HepG2 (cell line): ENCODE data around the gene DMPK. TPM values are rescaled to one million over a fixed set of nuclear protein-coding genes. Genes with fewer than 3 reads are reported as not detected.

ENCODE experiments used
- CBX5 ChIP-seq: sonication (generic); formaldehyde crosslinking; IDR thresholded peaks from 2 replicates; pipeline ENCODE4 v1.4.0; 2020; ENCODE audit warnings: missing genetic modification reagents, borderline replicate concordance
- GLI4 ChIP-seq: sonication (generic); formaldehyde crosslinking; IDR thresholded peaks from 2 replicates; pipeline ENCODE4 v1.5.1; 2020; ENCODE audit warnings: missing genetic modification reagents, mild to moderate bottlenecking, moderate library complexity, borderline replicate concordance
- HDAC1 ChIP-seq: sonication (generic); formaldehyde crosslinking; IDR thresholded peaks from 2 replicates; pipeline ENCODE4 v1.5.1; 2020; ENCODE audit warnings: mild to moderate bottlenecking, missing genetic modification reagents
- KDM5A ChIP-seq: fragments of 200-600 bp; sonication (generic); IDR thresholded peaks from 2 replicates; pipeline ENCODE4 v1.7.0; 2018; ENCODE audit warnings: antibody characterized with exemption, mild to moderate bottlenecking, low read length, borderline replicate concordance
- NBN ChIP-seq: fragments of 450-650 bp; conservative IDR thresholded peaks from 2 replicates; pipeline ENCODE4 v1.6.1; 2017
- NPAS2 ChIP-seq: sonication (generic); formaldehyde crosslinking; IDR thresholded peaks from 2 replicates; pipeline ENCODE4 v1.8.0; 2022; ENCODE audit warnings: mild to moderate bottlenecking, missing genetic modification reagents, borderline replicate concordance
- RORA ChIP-seq: sonication (generic); formaldehyde crosslinking; IDR thresholded peaks from 2 replicates; pipeline ENCODE4 v1.5.0; 2020; ENCODE audit warnings: mild to moderate bottlenecking, missing genetic modification reagents, moderate library complexity
- SAFB2 ChIP-seq: sonication (generic); formaldehyde crosslinking; IDR thresholded peaks from 2 replicates; pipeline ENCODE4 v1.5.1; 2020; ENCODE audit warnings: missing genetic modification reagents, low read depth, mild to moderate bottlenecking, borderline replicate concordance
- ZNF510 ChIP-seq: sonication (generic); formaldehyde crosslinking; IDR thresholded peaks from 2 replicates; pipeline ENCODE4 v1.4.0; 2020; ENCODE audit warnings: low read depth, mild to moderate bottlenecking, missing genetic modification reagents
- ZNF674 ChIP-seq: sonication (generic); formaldehyde crosslinking; IDR thresholded peaks from 2 replicates; pipeline ENCODE4 v1.5.0; 2020; ENCODE audit warnings: low read depth, mild to moderate bottlenecking, missing genetic modification reagents
- ZNF782 ChIP-seq: sonication (generic); formaldehyde crosslinking; IDR thresholded peaks from 2 replicates; pipeline ENCODE4 v1.4.0; 2020; ENCODE audit warnings: missing genetic modification reagents, mild to moderate bottlenecking, borderline replicate concordance
- ZNF816 ChIP-seq: sonication (generic); formaldehyde crosslinking; IDR thresholded peaks from 2 replicates; pipeline ENCODE4 v1.8.0; 2022; ENCODE audit warnings: missing genetic modification reagents, mild to moderate bottlenecking, borderline replicate concordance
- ZNF879 ChIP-seq: sonication (generic); formaldehyde crosslinking; IDR thresholded peaks from 2 replicates; pipeline ENCODE4 v1.8.1; 2023; ENCODE audit warnings: missing genetic modification reagents
- polyA plus RNA-seq, 8 experiments: library from polyadenylated mRNA; depleted of rRNA in 3 of 8; stranded (reverse) in 7 of 8; unstranded in 1 of 8; fragments of >200 nt; fragmentation: Illumina TruSeq in 4 of 8; extraction: Trizol in 4 of 8; gene quantifications; 2 replicates each; pipeline versions ENCODE4 v1.2.1 to v1.2.3, GENCODE V29; 2011 to 2016; ENCODE audit warnings: low read depth in 4 of 8, missing spikeins in 1 of 8, mixed read lengths in 1 of 8; ENCODE audit not compliant: insufficient read depth in 1 of 8
- total RNA-seq, 5 experiments: library from RNA; depleted of rRNA; stranded (reverse); fragments of >200 nt; fragmentation: Illumina TruSeq; extraction: Trizol; gene quantifications; 2 replicates each; pipeline ENCODE4 v1.2.3, GENCODE V29; 2016; ENCODE audit warnings: low read depth in 1 of 5
- TF ChIP-seq, protein P1 (sequence below): sonication (generic); formaldehyde crosslinking; IDR thresholded peaks from 2 replicates; pipeline ENCODE4 v1.4.0; 2020; ENCODE audit warnings: mild to moderate bottlenecking, missing genetic modification reagents
- TF ChIP-seq, protein P2 (sequence below): sonication (generic); formaldehyde crosslinking; IDR thresholded peaks from 2 replicates; pipeline ENCODE4 v1.4.0; 2020; ENCODE audit warnings: mild to moderate bottlenecking, missing genetic modification reagents
- TF ChIP-seq, protein P3 (sequence below): sonication (generic); formaldehyde crosslinking; IDR thresholded peaks from 2 replicates; pipeline ENCODE4 v1.5.1; 2020; ENCODE audit warnings: mild to moderate bottlenecking, missing genetic modification reagents, moderate library complexity
- TF ChIP-seq, protein P4 (sequence below): sonication (generic); formaldehyde crosslinking; IDR thresholded peaks from 2 replicates; pipeline ENCODE4 v1.8.0; 2022; ENCODE audit warnings: mild to moderate bottlenecking, missing genetic modification reagents, moderate library complexity

Gene DMPK
- total and polyA plus RNA-seq, 2 of the 13 experiments (the other 11 are each of a cell fraction or from before 2014, with no cell fraction given) = 5.3 to 8.8 TPM

DNA sequence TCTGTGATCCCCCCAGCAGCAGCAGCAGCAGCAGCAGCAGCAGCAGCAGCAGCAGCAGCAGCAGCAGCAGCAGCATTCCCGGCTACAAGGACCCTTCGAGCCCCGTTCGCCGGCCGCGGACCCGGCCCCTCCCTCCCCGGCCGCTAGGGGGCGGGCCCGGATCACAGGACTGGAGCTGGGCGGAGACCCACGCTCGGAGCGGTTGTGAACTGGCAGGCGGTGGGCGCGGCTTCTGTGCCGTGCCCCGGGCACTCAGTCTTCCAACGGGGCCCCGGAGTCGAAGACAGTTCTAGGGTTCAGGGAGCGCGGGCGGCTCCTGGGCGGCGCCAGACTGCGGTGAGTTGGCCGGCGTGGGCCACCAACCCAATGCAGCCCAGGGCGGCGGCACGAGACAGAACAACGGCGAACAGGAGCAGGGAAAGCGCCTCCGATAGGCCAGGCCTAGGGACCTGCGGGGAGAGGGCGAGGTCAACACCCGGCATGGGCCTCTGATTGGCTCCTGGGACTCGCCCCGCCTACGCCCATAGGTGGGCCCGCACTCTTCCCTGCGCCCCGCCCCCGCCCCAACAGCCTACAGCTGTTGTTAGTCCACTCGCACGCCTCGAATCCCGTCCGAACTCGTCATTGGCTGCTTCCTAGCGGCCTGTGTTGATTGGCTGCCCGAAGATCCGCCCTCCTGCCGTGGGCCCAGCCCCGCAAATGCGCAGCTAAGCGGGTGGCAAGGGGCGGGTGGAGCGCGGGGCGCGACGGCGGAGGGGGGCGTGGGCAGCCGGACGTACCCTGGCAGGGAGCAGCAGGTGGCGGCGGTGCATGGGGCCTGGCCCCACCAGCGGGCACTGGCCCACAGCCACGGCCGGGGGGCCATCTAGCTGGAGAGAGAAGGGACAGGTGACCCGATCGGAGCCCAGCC is 11.8 kb downstream of the DMPK start (continued):
- TF ChIP-seq ZNF510 (CRISPR knock-in tag) (0 out of 2 replicates have a peak, but pooled peaks have one; percentile 90), ZNF782 (CRISPR knock-in tag) (peak; percentile 92), CBX5 (CRISPR knock-in tag) (peak; percentile 61; the same call in 1 of the 2 replicates), HDAC1 (CRISPR knock-in tag) (peak; percentile 86), ZNF674 (no peak), ZNF879 (CRISPR knock-in tag) (no peak; the same call in 1 of the 2 replicates), SAFB2 (CRISPR knock-in tag) (peak; percentile 90; the same call in 1 of the 2 replicates), GLI4 (CRISPR knock-in tag) (no peak), RORA (CRISPR knock-in tag) (no peak), NBN (no peak), KDM5A (peak; percentile 51; the same call in 1 of the 2 replicates), ZNF816 (CRISPR knock-in tag) (peak; percentile 58; the same call in 1 of the 2 replicates), NPAS2 (no peak)
- TF ChIP-seq, protein P1, sequence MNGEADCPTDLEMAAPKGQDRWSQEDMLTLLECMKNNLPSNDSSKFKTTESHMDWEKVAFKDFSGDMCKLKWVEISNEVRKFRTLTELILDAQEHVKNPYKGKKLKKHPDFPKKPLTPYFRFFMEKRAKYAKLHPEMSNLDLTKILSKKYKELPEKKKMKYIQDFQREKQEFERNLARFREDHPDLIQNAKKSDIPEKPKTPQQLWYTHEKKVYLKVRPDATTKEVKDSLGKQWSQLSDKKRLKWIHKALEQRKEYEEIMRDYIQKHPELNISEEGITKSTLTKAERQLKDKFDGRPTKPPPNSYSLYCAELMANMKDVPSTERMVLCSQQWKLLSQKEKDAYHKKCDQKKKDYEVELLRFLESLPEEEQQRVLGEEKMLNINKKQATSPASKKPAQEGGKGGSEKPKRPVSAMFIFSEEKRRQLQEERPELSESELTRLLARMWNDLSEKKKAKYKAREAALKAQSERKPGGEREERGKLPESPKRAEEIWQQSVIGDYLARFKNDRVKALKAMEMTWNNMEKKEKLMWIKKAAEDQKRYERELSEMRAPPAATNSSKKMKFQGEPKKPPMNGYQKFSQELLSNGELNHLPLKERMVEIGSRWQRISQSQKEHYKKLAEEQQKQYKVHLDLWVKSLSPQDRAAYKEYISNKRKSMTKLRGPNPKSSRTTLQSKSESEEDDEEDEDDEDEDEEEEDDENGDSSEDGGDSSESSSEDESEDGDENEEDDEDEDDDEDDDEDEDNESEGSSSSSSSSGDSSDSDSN (CRISPR knock-in tag) = peak; percentile 43; the same call in 1 of the 2 replicates
- TF ChIP-seq, protein P2, sequence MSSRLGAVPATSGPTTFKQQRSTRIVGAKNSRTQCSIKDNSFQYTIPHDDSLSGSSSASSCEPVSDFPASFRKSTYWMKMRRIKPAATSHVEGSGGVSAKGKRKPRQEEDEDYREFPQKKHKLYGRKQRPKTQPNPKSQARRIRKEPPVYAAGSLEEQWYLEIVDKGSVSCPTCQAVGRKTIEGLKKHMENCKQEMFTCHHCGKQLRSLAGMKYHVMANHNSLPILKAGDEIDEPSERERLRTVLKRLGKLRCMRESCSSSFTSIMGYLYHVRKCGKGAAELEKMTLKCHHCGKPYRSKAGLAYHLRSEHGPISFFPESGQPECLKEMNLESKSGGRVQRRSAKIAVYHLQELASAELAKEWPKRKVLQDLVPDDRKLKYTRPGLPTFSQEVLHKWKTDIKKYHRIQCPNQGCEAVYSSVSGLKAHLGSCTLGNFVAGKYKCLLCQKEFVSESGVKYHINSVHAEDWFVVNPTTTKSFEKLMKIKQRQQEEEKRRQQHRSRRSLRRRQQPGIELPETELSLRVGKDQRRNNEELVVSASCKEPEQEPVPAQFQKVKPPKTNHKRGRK = no peak
- TF ChIP-seq, protein P3, sequence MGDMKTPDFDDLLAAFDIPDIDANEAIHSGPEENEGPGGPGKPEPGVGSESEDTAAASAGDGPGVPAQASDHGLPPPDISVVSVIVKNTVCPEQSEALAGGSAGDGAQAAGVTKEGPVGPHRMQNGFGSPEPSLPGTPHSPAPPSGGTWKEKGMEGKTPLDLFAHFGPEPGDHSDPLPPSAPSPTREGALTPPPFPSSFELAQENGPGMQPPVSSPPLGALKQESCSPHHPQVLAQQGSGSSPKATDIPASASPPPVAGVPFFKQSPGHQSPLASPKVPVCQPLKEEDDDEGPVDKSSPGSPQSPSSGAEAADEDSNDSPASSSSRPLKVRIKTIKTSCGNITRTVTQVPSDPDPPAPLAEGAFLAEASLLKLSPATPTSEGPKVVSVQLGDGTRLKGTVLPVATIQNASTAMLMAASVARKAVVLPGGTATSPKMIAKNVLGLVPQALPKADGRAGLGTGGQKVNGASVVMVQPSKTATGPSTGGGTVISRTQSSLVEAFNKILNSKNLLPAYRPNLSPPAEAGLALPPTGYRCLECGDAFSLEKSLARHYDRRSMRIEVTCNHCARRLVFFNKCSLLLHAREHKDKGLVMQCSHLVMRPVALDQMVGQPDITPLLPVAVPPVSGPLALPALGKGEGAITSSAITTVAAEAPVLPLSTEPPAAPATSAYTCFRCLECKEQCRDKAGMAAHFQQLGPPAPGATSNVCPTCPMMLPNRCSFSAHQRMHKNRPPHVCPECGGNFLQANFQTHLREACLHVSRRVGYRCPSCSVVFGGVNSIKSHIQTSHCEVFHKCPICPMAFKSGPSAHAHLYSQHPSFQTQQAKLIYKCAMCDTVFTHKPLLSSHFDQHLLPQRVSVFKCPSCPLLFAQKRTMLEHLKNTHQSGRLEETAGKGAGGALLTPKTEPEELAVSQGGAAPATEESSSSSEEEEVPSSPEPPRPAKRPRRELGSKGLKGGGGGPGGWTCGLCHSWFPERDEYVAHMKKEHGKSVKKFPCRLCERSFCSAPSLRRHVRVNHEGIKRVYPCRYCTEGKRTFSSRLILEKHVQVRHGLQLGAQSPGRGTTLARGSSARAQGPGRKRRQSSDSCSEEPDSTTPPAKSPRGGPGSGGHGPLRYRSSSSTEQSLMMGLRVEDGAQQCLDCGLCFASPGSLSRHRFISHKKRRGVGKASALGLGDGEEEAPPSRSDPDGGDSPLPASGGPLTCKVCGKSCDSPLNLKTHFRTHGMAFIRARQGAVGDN = peak; percentile 94
- TF ChIP-seq, protein P4, sequence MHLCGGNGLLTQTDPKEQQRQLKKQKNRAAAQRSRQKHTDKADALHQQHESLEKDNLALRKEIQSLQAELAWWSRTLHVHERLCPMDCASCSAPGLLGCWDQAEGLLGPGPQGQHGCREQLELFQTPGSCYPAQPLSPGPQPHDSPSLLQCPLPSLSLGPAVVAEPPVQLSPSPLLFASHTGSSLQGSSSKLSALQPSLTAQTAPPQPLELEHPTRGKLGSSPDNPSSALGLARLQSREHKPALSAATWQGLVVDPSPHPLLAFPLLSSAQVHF (CRISPR knock-in tag) = peak; percentile 75
